ENCODE measurements around the gene SMC1B. TPM values are rescaled to one million over a fixed set of nuclear protein-coding genes. Genes with fewer than 3 reads are reported as not detected.

Gene SMC1B
- total RNA-seq, 2 experiments from 2014 or later: not detected

- H3K9me3 ChIP-seq (ENCODE audit: control insufficient read depth in 1 of 2, insufficient read depth in 1 of 2, low read length in 2 of 2): no peaks in the 10 kb centered on the region
Observed at GRCh38 chr22:45335021-45335818, 78.2 kb downstream of the SMC1B start.

GRCh38 chr22:45334528-45334927 lies 78.9 kb downstream of the SMC1B start:
- Histone ChIP-seq H3K36me3 (ENCODE audit: insufficient read depth, low read length) (peaks cover 87% of the 10 kb centered on the region), H3K27ac (ENCODE audit: low read depth in 1 of 2, low read length in 2 of 2) (no peak overlapping the region), H3K9me3 (ENCODE audit: control insufficient read depth in 1 of 2, insufficient read depth in 1 of 2, low read length in 2 of 2) (no peaks in the 10 kb centered on the region), H3K4me3 (ENCODE audit: low read length) (no peak overlapping the region), H3K27me3 (ENCODE audit: control insufficient read depth in 1 of 2, insufficient read depth in 2 of 2, low read length in 2 of 2) (no peaks in the 10 kb centered on the region), H3K4me1 (ENCODE audit: insufficient read depth, low read length) (peaks cover 8% of the 10 kb centered on the region)
- H3K4me3 Mint-ChIP-seq: no peak overlapping the region
- intact Hi-C loops (cut with DNase I, micrococcal nuclease): no loop called here
- H3K4me1 Mint-ChIP-seq (ENCODE audit: low read depth): peaks cover 30% of the 10 kb centered on the region
- ATAC-seq (ENCODE audit: poor library complexity): no peak
- ChIA-PET POLR2A (interaction anchor here (1.3 kb wide), 1 partner anchor 15 kb away, joined by 5 read pairs; no protein-coding TSS in a partner anchor), CTCF (interaction anchor here (1.1 kb wide), 1 partner anchor 11 kb away, joined by 3 read pairs; no protein-coding TSS in a partner anchor)
- no peak for DNase-seq
- peak overlapping the region; percentile 76 for H3K27ac Mint-ChIP-seq
- TF ChIP-seq, protein P1, sequence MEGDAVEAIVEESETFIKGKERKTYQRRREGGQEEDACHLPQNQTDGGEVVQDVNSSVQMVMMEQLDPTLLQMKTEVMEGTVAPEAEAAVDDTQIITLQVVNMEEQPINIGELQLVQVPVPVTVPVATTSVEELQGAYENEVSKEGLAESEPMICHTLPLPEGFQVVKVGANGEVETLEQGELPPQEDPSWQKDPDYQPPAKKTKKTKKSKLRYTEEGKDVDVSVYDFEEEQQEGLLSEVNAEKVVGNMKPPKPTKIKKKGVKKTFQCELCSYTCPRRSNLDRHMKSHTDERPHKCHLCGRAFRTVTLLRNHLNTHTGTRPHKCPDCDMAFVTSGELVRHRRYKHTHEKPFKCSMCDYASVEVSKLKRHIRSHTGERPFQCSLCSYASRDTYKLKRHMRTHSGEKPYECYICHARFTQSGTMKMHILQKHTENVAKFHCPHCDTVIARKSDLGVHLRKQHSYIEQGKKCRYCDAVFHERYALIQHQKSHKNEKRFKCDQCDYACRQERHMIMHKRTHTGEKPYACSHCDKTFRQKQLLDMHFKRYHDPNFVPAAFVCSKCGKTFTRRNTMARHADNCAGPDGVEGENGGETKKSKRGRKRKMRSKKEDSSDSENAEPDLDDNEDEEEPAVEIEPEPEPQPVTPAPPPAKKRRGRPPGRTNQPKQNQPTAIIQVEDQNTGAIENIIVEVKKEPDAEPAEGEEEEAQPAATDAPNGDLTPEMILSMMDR (IDR thresholded peaks at IDR 0.05): no peak
- peaks cover 94% of the 10 kb centered on the region for H3K36me3 Mint-ChIP-seq (ENCODE audit: low read depth)
- H3K9me3 Mint-ChIP-seq: no peaks in the 10 kb centered on the region
- no peaks in the 10 kb centered on the region for H3K27me3 Mint-ChIP-seq

More at GRCh38 chr22:45335021-45335818, 78.2 kb downstream of the SMC1B start:
- H3K4me3 Mint-ChIP-seq: peak overlapping the region; percentile 20
- TF ChIP-seq, protein P1 (IDR thresholded peaks at IDR 0.05): no peak
- no peaks in the 10 kb centered on the region for H3K27me3 Mint-ChIP-seq
- peaks cover 94% of the 10 kb centered on the region for H3K36me3 Mint-ChIP-seq (ENCODE audit: low read depth)
- no peak overlapping the region for H3K4me3 ChIP-seq (ENCODE audit: low read length)
- no peaks in the 10 kb centered on the region for H3K9me3 Mint-ChIP-seq
- H3K4me1 Mint-ChIP-seq (ENCODE audit: low read depth): peaks cover 30% of the 10 kb centered on the region
- H3K36me3 ChIP-seq (ENCODE audit: insufficient read depth, low read length): peaks cover 87% of the 10 kb centered on the region
- intact Hi-C loops (cut with DNase I, micrococcal nuclease): loop anchor here in 1 of 2 experiments (5.0 kb wide), 1 partner anchor 97 kb away; no protein-coding TSS in a partner anchor
- H3K27me3 ChIP-seq (ENCODE audit: control insufficient read depth in 1 of 2, insufficient read depth in 2 of 2, low read length in 2 of 2): no peaks in the 10 kb centered on the region
- H3K27ac ChIP-seq (ENCODE audit: low read depth in 1 of 2, low read length in 2 of 2): no peak overlapping the region
- ATAC-seq (ENCODE audit: poor library complexity) (no peak), DNase-seq (no peak)
- peaks cover 8% of the 10 kb centered on the region for H3K4me1 ChIP-seq (ENCODE audit: insufficient read depth, low read length)
- peak overlapping the region; percentile 87 for H3K27ac Mint-ChIP-seq
- ChIA-PET POLR2A (interaction anchor here (0.7 to 1.3 kb wide), 3 partner anchors 12 to 26 kb away, joined by 3 to 5 read pairs (median 4); partner anchors contain the start of gene FAM118A), CTCF (interaction anchor here (1.1 kb wide), 1 partner anchor 12 kb away, joined by 3 read pairs; no protein-coding TSS in a partner anchor)

- Mint-ChIP-seq H3K27me3 (no peaks in the 10 kb centered on the region), H3K4me1 (ENCODE audit: low read depth) (peaks cover 34% of the 10 kb centered on the region), H3K4me3 (no peak overlapping the region), H3K36me3 (ENCODE audit: low read depth) (peaks cover 95% of the 10 kb centered on the region), H3K27ac (peak overlapping the region; percentile 76), H3K9me3 (no peaks in the 10 kb centered on the region)
- TF ChIP-seq, protein P1 (IDR thresholded peaks at IDR 0.05): no peak
- intact Hi-C loops (cut with DNase I, micrococcal nuclease): no loop called here
- POLR2A ChIA-PET: interaction anchor here (0.6 kb wide), 2 partner anchors 10 to 66 kb away, joined by 3 to 4 read pairs; no protein-coding TSS in a partner anchor
- DNase-seq (no peak), ATAC-seq (ENCODE audit: poor library complexity) (no peak)
- H3K27ac ChIP-seq (ENCODE audit: low read depth in 1 of 2, low read length in 2 of 2): no peak overlapping the region
- H3K27me3 ChIP-seq (ENCODE audit: control insufficient read depth in 1 of 2, insufficient read depth in 2 of 2, low read length in 2 of 2): no peaks in the 10 kb centered on the region
- no peak overlapping the region for H3K4me3 ChIP-seq (ENCODE audit: low read length)
- CTCF ChIA-PET: no interaction called here
- no peaks in the 10 kb centered on the region for H3K9me3 ChIP-seq (ENCODE audit: control insufficient read depth in 1 of 2, insufficient read depth in 1 of 2, low read length in 2 of 2)
- H3K36me3 ChIP-seq (ENCODE audit: insufficient read depth, low read length): peaks cover 82% of the 10 kb centered on the region
- peaks cover 8% of the 10 kb centered on the region for H3K4me1 ChIP-seq (ENCODE audit: insufficient read depth, low read length)
Observed at GRCh38 chr22:45334068-45334467, 79.3 kb downstream of the SMC1B start.
